ENCODE results near the gene COMMD6.

The COMMD6 gene

GRCh38 chr13:75481176-75482069 is 56.2 kb downstream of the COMMD6 start:
- peak; percentile 80 for DNase-seq

GRCh38 chr13:75480671-75481175 is 56.9 kb downstream of the COMMD6 start:
- DNase-seq = peak; percentile 88

DNA sequence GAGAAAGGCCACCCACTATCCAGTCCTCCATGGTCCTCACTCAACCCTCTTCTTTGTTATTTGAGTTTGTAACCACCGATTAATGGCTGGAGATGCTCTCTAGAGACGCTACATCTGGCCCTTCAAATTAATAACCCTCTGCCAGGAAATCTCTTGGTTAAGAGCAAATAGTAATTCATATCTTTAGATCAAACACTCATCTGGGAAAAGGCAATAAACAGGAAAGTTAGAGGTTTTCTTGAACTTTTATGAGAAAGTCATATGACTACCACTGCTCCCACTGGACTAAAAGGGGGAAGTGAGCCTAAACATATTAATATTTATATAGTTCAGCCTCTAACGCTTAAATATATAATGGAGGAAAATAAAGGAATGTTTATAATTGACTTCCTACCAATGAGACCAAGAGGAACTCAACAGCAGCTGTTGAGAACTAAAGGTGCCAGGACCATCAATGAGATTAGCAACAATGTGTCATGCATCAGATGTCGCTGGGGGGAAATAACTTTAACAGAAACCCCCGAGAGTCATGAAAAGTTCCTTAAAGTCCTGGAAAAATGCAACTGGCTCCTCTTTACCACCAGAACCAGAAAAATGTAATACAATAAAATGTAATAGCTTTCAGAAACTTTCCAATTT is 58.4 kb downstream of the COMMD6 start:
- no peak for DNase-seq

DNA sequence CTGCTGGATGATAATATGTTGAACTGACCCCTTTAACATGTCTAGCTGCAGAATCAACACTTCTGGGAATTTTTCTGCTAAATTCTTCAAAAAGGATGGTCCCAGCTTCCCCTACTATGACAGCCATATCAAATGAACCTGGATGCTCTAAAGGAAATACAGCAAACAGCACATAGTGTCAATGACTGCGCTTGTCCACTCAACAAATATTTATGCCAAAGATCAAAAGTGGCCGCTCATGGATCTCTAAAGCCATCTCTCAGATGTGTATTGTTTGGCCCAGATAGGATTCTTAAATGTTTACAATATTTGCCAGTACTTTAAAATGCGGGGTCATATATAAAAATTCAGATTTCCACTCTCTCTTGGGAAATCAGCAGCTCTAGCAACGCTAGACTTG is 59.0 kb downstream of the COMMD6 start:
- DNase-seq = no peak
